Esophagus muscularis mucosa (tissue), 4 donors: ENCODE measurements around the gene MARCO. TPM values are rescaled to one million over a fixed set of nuclear protein-coding genes. Genes with fewer than 3 reads are reported as not detected.

Source experiments
- DNase-seq: peaks from one replicate; pipeline ENCODE4 v3.0.0-alpha.2; 2017; ENCODE audit errors: extremely low spot score
- H3K27ac ChIP-seq, 4 donors: fragments of 200-600 bp; sonication (generic); replicated peaks in 1 of 4; 1 replicate in 3 of 4; 2 replicates in 1 of 4; pipeline ENCODE4 v1.5.1; 2016 to 2019; ENCODE audit warnings: mild to moderate bottlenecking in 1 of 4
- H3K27me3 ChIP-seq, 4 donors: fragments of 200-600 bp; sonication (generic); one replicate each; pipeline versions ENCODE4 v1.5.1 to v1.6.0; 2016 to 2019
- H3K36me3 ChIP-seq, 4 donors: fragments of 200-600 bp; sonication (generic); one replicate each; pipeline ENCODE4 v1.5.1; 2016 to 2019
- H3K4me1 ChIP-seq, 4 donors: fragments of 200-600 bp; sonication (generic); one replicate each; pipeline ENCODE4 v1.5.1; 2016 to 2019
- H3K4me3 ChIP-seq, 4 donors: fragments of 200-600 bp; sonication (generic); 1 replicate in 2 of 4; 2 replicates in 2 of 4; pipeline ENCODE4 v1.5.1; 2016 to 2019; ENCODE audit warnings: mild to moderate bottlenecking in 4 of 4, moderate library complexity in 1 of 4
- H3K9me3 ChIP-seq, 4 donors: fragments of 200-600 bp; sonication (generic); 1 replicate in 3 of 4; 2 replicates in 1 of 4; pipeline ENCODE4 v1.5.1; 2016 to 2019
- EP300 ChIP-seq: sonication (generic); formaldehyde crosslinking; IDR thresholded peaks from one replicate; pipeline ENCODE4 v1.6.1; 2017; ENCODE audit warnings: antibody characterized with exemption
- POLR2A ChIP-seq: fragments of 450-650 bp; IDR thresholded peaks from one replicate; pipeline ENCODE4 v1.6.1; 2017; ENCODE audit warnings: antibody characterized with exemption, moderate library complexity, mild to moderate bottlenecking, low read depth
- POLR2AphosphoS5 ChIP-seq, 2 donors: sonication (generic); formaldehyde crosslinking; IDR thresholded peaks; one replicate each; pipeline ENCODE4 v1.6.1; 2017; ENCODE audit warnings: antibody characterized with exemption in 2 of 2
- WGBS: methylation state at CpG from one replicate; pipeline ENCODE4 v1.1.5; 2018; 5-methylcytosine and 5-hydroxymethylcytosine counted together
- intact Hi-C: fragments of 100-400 bp; cut with DNase I; formaldehyde crosslinking; loops from one replicate; pipeline ENCODE4 v1.15.1; 2023
- total RNA-seq, 4 donors: library from RNA; depleted of rRNA; stranded (reverse); fragments of >200 nt; gene quantifications; one replicate each; pipeline versions ENCODE4 v1.1.0 to v1.2.1, GENCODE V29; 2016
- TF ChIP-seq, protein P1 (sequence below), 3 experiments: fragments of 200-600 bp in 2 of 3; fragments of 450-650 bp in 1 of 3; sonication (generic) in 2 of 3; IDR thresholded peaks; one replicate each; pipeline ENCODE4 v1.5.1; 2017 to 2019; ENCODE audit warnings: antibody characterized with exemption in 3 of 3, mild to moderate bottlenecking in 2 of 3, moderate library complexity in 1 of 3

The MARCO gene
- total RNA-seq, 4 donors from 2014 or later = 7.3 to 19.8 (median 12.9) TPM

DNA sequence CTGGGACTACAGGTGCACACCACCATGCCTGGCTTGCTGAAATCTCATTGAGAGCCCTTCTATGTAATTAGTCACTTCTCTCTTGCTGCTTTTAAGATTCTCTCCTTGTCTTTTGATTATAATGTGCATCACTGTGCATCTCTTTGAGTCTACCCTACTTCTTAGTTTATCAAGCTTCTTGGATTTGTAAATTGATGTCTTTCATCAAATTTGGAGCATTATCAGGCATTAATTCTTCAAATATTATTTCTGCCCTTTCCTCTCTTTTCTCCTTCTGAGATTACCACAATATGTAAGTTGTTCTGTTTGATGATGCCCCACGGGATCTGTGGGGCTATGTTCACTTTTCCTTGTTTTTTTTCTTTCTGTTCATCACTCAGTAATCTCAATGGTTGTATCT is 9.0 kb upstream of the MARCO start:
- Histone ChIP-seq H3K27ac (no peak overlapping the region), H3K4me3 (no peak overlapping the region), H3K9me3 (peaks cover 0 to 28% (median 21%) of the 10 kb centered on the region in 4 donors), H3K4me1 (no peaks in the 10 kb centered on the region), H3K27me3 (no peaks in the 10 kb centered on the region), H3K36me3 (no peaks in the 10 kb centered on the region)
- 50% methylated on average over 1 of the region's 1 CpG for WGBS
- intact Hi-C loops = no loop called here
- no peak for DNase-seq
- TF ChIP-seq, protein P1, sequence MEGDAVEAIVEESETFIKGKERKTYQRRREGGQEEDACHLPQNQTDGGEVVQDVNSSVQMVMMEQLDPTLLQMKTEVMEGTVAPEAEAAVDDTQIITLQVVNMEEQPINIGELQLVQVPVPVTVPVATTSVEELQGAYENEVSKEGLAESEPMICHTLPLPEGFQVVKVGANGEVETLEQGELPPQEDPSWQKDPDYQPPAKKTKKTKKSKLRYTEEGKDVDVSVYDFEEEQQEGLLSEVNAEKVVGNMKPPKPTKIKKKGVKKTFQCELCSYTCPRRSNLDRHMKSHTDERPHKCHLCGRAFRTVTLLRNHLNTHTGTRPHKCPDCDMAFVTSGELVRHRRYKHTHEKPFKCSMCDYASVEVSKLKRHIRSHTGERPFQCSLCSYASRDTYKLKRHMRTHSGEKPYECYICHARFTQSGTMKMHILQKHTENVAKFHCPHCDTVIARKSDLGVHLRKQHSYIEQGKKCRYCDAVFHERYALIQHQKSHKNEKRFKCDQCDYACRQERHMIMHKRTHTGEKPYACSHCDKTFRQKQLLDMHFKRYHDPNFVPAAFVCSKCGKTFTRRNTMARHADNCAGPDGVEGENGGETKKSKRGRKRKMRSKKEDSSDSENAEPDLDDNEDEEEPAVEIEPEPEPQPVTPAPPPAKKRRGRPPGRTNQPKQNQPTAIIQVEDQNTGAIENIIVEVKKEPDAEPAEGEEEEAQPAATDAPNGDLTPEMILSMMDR (IDR thresholded peaks at IDR 0.05) = no peak
- TF ChIP-seq EP300 (no peak), POLR2A (no peak), POLR2AphosphoS5 (IDR thresholded peaks at IDR 0.05) (no peak)

DNA sequence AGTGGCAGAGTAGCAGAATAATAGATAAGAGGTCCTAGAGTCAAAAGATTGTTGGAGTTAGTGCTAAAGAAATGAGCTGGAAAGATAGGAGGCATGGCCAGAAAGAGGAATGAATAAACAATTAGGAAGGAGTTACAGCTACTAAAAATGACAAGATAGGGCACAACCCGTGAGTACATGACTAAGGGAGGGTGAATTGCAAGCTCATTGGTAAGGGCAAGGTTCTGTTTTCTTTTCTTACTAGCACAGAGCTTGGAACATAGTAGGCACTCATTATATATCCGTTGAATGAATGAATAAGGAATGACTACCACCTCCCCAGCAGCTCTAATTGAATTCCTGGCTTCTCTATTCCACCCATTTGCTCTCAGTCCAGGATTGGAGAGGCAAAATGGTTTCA is 5.7 kb upstream of the MARCO start:
- TF ChIP-seq POLR2AphosphoS5 (IDR thresholded peaks at IDR 0.05) = no peak
- TF ChIP-seq, protein P1 (IDR thresholded peaks at IDR 0.05) = no peak
- TF ChIP-seq EP300 = no peak
- no peak for TF ChIP-seq POLR2A
- no peak for DNase-seq
- H3K4me3 ChIP-seq = no peak overlapping the region
- H3K36me3 ChIP-seq = no peaks in the 10 kb centered on the region
- intact Hi-C loops = no loop called here
- H3K4me1 ChIP-seq = no peaks in the 10 kb centered on the region
- no peak overlapping the region for H3K27ac ChIP-seq
- H3K9me3 ChIP-seq = peaks cover 0 to 28% (median 21%) of the 10 kb centered on the region in 4 donors
- H3K27me3 ChIP-seq = peaks cover 0 to 9% (median 0%) of the 10 kb centered on the region in 4 donors
- 42% methylated on average over 2 of the region's 2 CpGs for WGBS

DNA sequence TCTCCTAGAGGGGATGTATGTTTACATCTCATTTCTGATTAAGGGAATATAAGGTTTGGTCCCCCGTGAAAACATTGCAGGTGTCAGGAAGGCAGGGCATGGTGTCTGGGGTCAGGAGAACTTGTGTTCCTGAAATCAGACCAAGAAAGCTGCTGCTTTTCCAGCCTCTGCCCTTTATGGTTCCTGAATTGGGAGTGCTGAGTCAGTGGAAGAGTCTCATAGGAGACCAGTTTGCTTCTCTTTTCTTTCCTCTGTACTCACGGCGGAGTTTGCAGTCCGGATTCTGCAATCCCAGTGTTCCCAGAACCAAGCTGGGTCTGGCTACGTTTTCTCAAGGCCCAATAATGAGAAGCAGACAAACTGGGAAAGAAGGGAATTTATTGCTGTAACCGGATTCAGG is 5.1 kb upstream of the MARCO start:
- Histone ChIP-seq H3K9me3 (peaks cover 0 to 22% (median 18%) of the 10 kb centered on the region in 4 donors), H3K27me3 (peaks cover 0 to 9% (median 0%) of the 10 kb centered on the region in 4 donors)
- TF ChIP-seq POLR2A (no peak), POLR2AphosphoS5 (IDR thresholded peaks at IDR 0.05) (no peak), EP300 (no peak)
- TF ChIP-seq, protein P1 (IDR thresholded peaks at IDR 0.05) = no peak

DNA sequence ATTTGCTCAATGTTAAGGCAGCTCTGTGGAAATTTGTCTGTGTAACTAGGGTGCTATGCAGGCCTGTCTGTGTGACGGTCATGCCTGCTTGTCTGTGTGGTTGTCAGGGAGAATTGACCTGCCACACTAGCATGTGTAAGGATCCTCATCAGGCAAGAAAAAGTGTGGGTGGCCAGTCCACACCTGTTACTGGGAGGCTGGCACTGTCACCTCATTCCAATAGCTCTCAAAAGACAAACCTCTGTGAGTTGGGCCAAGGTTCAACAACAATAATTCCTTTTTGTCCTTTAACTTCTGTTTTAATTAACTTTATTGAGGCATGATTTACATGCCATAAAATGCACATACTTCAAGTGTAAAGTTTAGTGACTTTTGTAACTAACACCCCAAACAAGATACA is 4.2 kb upstream of the MARCO start:
- TF ChIP-seq, protein P1 (IDR thresholded peaks at IDR 0.05) = no peak
- TF ChIP-seq POLR2AphosphoS5 (IDR thresholded peaks at IDR 0.05) = no peak
- TF ChIP-seq EP300 = no peak
- no peak for TF ChIP-seq POLR2A
- Histone ChIP-seq H3K27me3 (peaks cover 0 to 9% (median 0%) of the 10 kb centered on the region in 4 donors), H3K9me3 (peaks cover 0 to 14% (median 11%) of the 10 kb centered on the region in 4 donors), H3K36me3 (no peaks in the 10 kb centered on the region), H3K4me1 (no peaks in the 10 kb centered on the region), H3K27ac (no peak overlapping the region), H3K4me3 (no peak overlapping the region)
- intact Hi-C loops = no loop called here
- WGBS = 100% methylated on average over 1 of the region's 1 CpG
- no peak for DNase-seq

More for the DNA sequence above, 5.1 kb upstream of the MARCO start:
- intact Hi-C loops = no loop called here
- no peak overlapping the region for H3K27ac ChIP-seq
- no peak for DNase-seq
- WGBS = 74% methylated on average over 6 of the region's 6 CpGs
- H3K36me3 ChIP-seq = no peaks in the 10 kb centered on the region
- H3K4me3 ChIP-seq = no peak overlapping the region
- no peaks in the 10 kb centered on the region for H3K4me1 ChIP-seq

DNA sequence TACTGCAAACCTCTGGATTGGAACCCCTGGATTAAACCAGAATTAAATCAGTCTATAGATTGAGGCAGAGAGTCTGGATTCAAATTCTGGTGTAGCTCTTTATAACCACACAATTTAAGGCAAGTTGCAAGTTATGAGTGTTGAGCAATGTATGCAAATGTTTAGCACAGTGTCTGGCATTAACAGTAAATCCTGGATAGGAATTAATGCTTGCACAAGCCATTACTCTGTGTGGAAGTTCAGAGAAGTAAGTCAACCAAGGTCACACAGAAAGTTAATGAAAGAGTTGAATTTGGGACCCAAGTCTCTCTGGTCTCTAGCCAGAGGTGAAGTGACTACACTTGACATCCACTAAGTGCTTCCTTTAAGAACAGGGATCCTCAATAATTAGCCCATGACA is 2.0 kb upstream of the MARCO start:
- TF ChIP-seq POLR2A = no peak
- no peak overlapping the region for H3K4me3 ChIP-seq
- no peak overlapping the region for H3K27ac ChIP-seq
- no peaks in the 10 kb centered on the region for H3K4me1 ChIP-seq
- peaks cover 0 to 9% (median 0%) of the 10 kb centered on the region in 4 donors for H3K27me3 ChIP-seq
- no peaks in the 10 kb centered on the region for H3K36me3 ChIP-seq
- DNase-seq = no peak
- H3K9me3 ChIP-seq = no peaks in the 10 kb centered on the region
- intact Hi-C loops = no loop called here
